ENCODE data around the gene RAD21L1. TPM values are rescaled to one million over a fixed set of nuclear protein-coding genes. Genes with fewer than 3 reads are reported as not detected.

The RAD21L1 gene
- total RNA-seq, 1 donor from 2014 or later, result not detected

- no peak overlapping the region for H3K27ac ChIP-seq
- no peak overlapping the region for H3K4me3 ChIP-seq
- no peaks in the 10 kb centered on the region for H3K36me3 ChIP-seq
- no peaks in the 10 kb centered on the region for H3K4me1 ChIP-seq
- no peaks in the 10 kb centered on the region for H3K9me3 ChIP-seq
- H3K27me3 ChIP-seq, result no peaks in the 10 kb centered on the region
- TF ChIP-seq CTCF (IDR thresholded peaks at IDR 0.05) (no peak), POLR2AphosphoS5 (IDR thresholded peaks at IDR 0.05; ENCODE audit: insufficient read depth in 1 of 2, low read depth in 1 of 2) (no peak)
- intact Hi-C loops (cut with DNase I), result no loop called here
- no peak for DNase-seq (ENCODE audit: extremely low spot score in 2 of 2)
Observed at GRCh38 chr20:1197801-1198200, 28.0 kb upstream of the RAD21L1 start.

GRCh38 chr20:1198751-1199150, 27.1 kb upstream of the RAD21L1 start:
- no peak for DNase-seq (ENCODE audit: extremely low spot score in 2 of 2)
- intact Hi-C loops (cut with DNase I), result no loop called here
- Histone ChIP-seq H3K27me3 (no peaks in the 10 kb centered on the region), H3K4me3 (no peak overlapping the region), H3K9me3 (no peaks in the 10 kb centered on the region), H3K27ac (no peak overlapping the region), H3K4me1 (no peaks in the 10 kb centered on the region), H3K36me3 (no peaks in the 10 kb centered on the region)
- TF ChIP-seq CTCF (IDR thresholded peaks at IDR 0.05), result no peak
- no peak for TF ChIP-seq POLR2A (IDR thresholded peaks at IDR 0.05)
- TF ChIP-seq POLR2AphosphoS5 (IDR thresholded peaks at IDR 0.05; ENCODE audit: insufficient read depth in 1 of 2, low read depth in 1 of 2), result no peak

- intact Hi-C loops (cut with DNase I), result no loop called here
- DNase-seq (ENCODE audit: extremely low spot score in 2 of 2), result no peak
Observed at GRCh38 chr20:1199212-1199873, 26.5 kb upstream of the RAD21L1 start.

GRCh38 chr20:1199964-1200363, 25.9 kb upstream of the RAD21L1 start:
- H3K4me3 ChIP-seq, result no peak overlapping the region
- H3K4me1 ChIP-seq, result no peaks in the 10 kb centered on the region
- no peaks in the 10 kb centered on the region for H3K9me3 ChIP-seq
- H3K27ac ChIP-seq, result no peak overlapping the region
- H3K27me3 ChIP-seq, result no peaks in the 10 kb centered on the region
- no peak for TF ChIP-seq POLR2A (IDR thresholded peaks at IDR 0.05)
- TF ChIP-seq POLR2AphosphoS5 (IDR thresholded peaks at IDR 0.05; ENCODE audit: insufficient read depth in 1 of 2, low read depth in 1 of 2), result no peak
- TF ChIP-seq CTCF (IDR thresholded peaks at IDR 0.05), result no peak
- no peaks in the 10 kb centered on the region for H3K36me3 ChIP-seq
- no peak for DNase-seq (ENCODE audit: extremely low spot score in 2 of 2)
- intact Hi-C loops (cut with DNase I), result loop anchor here (10.0 kb wide), 1 partner anchor 385 kb away; no protein-coding TSS in a partner anchor

More at GRCh38 chr20:1199212-1199873, 26.5 kb upstream of the RAD21L1 start:
- Histone ChIP-seq H3K36me3 (no peaks in the 10 kb centered on the region), H3K4me3 (no peak overlapping the region), H3K9me3 (no peaks in the 10 kb centered on the region), H3K27me3 (no peaks in the 10 kb centered on the region), H3K27ac (no peak overlapping the region), H3K4me1 (no peaks in the 10 kb centered on the region)
- TF ChIP-seq POLR2A (IDR thresholded peaks at IDR 0.05) (no peak), POLR2AphosphoS5 (IDR thresholded peaks at IDR 0.05; ENCODE audit: insufficient read depth in 1 of 2, low read depth in 1 of 2) (no peak), CTCF (IDR thresholded peaks at IDR 0.05) (no peak)

GRCh38 chr20:1202762-1203504, 22.9 kb upstream of the RAD21L1 start, which contains the start of gene C20orf202:
Gene C20orf202, plus strand, starts transcription at chr20:1203454. Its CDS starts 132 bp downstream, at chr20:1203586.
- Histone ChIP-seq H3K27ac (no peak within 1 kb of the TSS), H3K27me3 (no peaks in the 10 kb centered on the region), H3K36me3 (no peaks in the 10 kb centered on the region), H3K9me3 (no peaks in the 10 kb centered on the region), H3K4me3 (no peak within 1 kb of the TSS), H3K4me1 (no peaks in the 10 kb centered on the region)
- no peak for DNase-seq (ENCODE audit: extremely low spot score in 2 of 2)
- TF ChIP-seq POLR2AphosphoS5 (IDR thresholded peaks at IDR 0.05; ENCODE audit: insufficient read depth in 1 of 2, low read depth in 1 of 2) (no peak), CTCF (IDR thresholded peaks at IDR 0.05) (no peak), POLR2A (IDR thresholded peaks at IDR 0.05) (no peak)
- intact Hi-C loops (cut with DNase I), result loop anchor here (10.0 kb wide), 1 partner anchor 388 kb away; no protein-coding TSS in a partner anchor
